Hypothalamus (tissue), 51 donors: ENCODE data around the gene THRB.

Experiments
- DNase-seq, 51 donors: peaks; one replicate each; lab custom pipeline; 2025; lab: John Stamatoyannopoulos, UW

The THRB gene

DNA sequence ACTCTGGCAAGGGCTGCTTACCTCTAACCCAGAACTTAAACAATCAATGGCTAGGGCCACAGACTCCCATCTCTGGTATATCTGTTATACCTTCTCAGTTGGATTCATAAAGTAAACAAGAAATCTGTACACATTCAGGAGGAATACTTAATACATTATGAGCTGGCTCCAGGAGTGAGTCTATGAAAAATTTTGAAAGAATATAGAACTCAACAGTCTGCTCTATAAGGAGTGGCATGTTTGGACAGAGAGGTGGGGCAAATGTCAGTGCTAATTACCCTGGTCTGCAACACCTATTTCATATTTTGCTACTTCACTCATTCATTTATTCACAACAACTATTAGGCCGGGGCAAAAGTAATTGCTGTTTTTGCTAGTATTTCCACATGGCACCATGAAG lies 245.1 kb downstream of the THRB start:
- no peak for DNase-seq

DNA sequence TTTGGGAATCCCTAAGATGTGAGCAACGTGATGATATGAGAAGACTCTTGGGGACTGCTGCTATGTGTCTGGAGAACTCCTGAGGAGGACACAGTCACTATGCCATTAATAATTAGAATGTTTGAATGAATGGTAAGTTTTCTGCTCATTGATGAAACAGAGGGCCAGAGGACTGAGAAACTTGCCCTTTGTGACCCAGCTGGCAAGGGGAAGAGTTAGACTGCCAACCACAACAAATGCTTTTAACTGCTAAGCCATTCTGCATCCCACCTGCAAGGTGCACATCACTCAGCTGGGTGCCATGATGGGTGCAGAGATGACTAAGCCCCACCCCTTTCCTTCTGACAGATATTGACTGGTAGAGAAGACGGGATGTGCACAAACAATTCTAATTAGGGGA lies 249.6 kb downstream of the THRB start:
- DNase-seq, result no peak

DNA sequence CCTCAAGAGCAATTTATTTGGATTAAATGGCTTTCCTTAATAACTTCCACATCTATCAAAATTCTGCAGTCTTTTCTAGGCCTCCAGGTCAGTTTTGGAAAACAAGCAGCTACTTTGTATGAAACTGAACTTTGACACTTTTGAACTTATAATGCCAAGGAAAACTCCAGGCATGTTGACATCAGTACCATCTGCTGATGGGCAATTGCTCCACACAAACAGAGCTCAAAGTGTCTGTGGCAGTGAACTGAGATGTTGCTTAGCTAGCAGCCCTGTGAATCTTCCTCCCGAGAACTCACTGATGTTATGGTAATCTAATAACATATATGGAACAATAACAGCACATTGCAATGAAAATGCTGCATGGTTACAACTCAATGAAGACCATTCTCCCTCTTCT lies 250.2 kb downstream of the THRB start:
- no peak for DNase-seq

DNA sequence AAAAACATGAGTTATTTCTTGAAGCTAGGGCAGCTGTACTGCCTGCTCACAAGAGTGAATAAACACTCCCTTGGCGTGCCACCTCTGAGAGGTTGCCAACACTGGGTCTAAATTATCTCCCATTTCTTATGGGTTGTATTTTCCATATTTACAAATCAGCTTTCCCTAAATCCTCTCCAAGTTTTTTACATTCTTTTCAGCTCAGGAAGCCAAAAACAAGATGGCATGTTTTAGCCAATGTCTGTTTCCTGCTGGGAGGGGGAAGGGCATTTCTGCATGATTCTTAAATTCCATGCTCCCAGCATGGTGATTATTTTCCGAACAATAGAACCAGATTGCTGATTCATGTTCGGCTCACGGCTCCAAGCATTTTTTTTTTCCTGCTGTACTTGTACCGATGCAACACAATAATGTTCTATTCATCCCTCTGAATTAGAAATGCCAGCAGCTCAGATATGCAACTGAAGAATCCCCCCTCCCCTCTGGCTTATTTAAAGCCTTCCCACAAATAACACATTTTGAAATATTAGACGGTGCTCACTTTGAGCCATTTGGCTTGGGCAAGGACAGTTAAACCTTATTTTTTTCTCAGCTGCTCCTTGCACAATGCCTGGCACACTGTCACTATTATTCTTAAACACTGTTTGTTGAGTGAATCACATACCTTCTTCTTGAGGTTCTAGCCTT lies 252.5 kb downstream of the THRB start:
- DNase-seq, result peak in 6 of 51 donors; percentile 9 to 50 (median 18)

DNA sequence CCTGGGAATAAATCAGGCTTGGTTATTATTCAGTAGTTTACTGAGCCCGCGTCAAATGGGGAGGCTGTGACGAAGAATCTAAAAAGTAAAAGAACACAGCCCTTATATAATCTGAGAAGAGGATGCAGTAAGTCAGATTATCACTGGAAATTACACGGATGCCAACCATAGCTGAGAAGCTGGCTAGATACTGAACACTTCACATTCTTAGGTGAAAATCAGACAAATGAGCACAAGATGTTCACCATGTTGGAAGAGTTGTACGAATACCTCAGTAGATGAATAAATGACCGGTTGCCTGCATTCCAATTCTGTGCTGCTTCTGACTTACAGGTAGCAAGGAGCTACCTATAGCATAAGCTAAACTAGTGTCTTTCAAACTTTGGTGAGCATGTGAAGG lies 254.3 kb downstream of the THRB start:
- DNase-seq, result no peak

DNA sequence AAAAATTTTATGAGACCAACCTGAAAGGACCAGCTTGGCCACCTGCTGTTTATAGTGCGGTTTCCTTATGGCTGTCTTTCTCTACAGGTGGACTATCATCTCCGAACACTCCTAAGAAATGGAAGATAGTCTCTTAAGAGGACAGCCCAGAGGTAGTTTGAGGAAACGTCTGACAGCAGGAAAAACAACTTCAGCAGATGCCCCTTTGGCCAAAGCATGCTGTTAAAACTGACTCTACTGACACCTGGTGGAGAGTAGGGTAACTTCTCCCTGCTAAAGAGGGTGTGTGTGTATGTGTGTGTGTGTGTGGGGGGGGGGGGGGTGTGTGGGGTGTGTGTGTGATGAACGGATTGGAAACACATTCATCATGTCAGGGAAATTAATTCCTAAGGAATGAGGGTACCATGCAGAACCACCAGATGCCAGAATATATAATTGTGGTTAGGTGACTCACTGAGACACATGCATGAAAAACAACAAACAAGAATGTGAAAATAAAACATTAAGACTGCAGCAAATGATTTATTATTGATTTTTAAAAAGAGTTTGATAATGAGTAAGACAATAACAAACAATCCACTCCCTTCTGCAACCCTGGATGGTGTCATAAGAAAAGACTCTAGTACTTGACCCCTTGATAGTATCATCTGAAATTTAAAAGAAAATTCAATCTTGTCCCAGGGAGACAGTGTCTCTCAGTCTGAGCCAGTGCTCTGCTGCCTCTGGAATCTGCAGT lies 256.5 kb downstream of the THRB start:
- peak in 25 of 51 donors; percentile 8 to 67 (median 29) for DNase-seq

DNA sequence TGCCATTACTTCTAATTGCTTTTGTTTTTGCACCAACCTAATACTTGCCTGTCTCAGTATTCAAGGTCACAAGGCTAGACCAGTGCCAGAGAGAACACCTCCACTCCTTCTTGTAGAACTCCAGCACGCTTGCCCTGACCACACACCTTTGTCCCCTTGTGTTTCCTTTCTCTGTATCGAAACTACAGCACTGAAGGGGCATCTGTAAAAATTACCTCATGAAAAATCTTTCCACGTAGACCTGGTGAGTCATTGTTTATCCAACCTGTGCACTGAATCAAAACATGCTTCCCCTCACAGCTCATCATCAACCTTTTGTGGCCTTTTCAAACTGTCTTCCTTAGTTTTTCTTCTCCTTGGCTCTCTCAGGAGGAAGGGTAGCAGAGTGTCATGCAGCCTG lies 259.5 kb downstream of the THRB start:
- no peak for DNase-seq

DNA sequence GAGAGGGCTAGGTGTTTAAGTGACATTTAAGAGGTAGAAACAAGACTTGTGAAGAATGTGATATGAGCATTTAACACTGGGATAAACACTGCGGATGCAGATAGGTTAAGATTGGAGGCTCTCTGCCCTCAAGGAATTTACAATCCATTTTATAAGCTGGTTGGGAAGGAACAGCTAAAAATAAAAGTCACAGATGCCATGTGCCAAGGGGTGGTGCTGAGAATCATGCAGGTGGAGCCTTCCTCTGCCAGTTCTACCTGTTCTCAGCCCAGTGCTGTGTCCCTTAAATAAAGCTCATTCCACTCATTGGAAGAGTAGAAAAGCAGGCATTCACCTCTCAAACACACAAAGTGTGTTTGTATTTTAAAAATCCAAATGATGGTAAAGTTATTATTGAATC lies 261.9 kb downstream of the THRB start:
- no peak for DNase-seq

DNA sequence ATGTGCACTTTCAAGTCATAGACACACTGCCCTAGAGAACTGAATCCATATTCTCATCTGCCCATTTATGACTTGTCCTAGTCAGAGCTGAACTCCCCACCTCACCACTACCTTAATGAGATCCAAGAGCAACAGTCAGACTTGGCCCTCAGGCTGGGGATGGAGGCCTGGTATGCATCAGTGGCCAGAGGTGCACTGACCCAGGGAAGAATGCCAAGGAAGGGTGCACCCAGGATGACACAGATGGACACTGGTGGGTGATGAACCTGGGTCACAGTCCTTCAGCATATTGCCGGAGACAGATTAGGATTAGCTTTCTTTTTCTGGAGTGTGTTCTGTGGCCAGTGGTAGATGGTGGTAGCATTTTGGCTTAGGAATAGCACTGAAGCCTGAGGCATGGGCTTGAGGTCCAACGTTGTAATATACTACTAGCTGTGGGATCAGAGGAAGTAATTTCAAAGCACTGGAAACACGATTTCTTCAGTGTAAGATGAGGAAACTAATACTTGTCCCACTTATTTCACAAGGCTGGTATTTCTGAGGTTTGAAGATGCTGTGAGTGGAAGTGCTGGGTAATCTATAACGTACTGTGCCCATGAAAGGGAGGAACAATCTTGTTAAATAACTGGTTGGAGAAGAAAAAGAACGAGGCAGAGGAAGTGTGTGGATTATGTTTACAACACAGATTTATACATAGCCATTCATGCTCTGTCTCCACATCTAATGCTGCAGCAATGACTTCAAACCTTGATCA lies 265.0 kb downstream of the THRB start:
- DNase-seq, result no peak

DNA sequence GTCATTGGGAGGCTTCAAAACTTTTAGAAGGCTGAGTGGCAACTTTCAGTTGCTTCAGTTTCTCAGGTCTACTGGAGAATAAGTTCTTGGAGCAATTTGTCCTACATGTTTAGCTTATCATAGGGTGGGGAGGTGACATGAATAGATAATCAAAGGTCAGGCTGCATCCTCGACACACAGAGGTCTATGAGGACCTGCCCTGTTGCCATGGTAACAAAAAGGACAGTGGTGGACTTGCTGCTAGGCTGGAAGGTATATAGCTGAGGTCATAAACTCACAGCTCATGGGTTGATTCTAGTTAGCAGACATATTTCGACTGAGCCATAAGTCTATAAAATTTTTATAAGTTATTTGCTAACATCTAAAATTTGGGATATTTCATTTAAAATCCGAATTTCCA lies 267.0 kb downstream of the THRB start:
- DNase-seq, result no peak

DNA sequence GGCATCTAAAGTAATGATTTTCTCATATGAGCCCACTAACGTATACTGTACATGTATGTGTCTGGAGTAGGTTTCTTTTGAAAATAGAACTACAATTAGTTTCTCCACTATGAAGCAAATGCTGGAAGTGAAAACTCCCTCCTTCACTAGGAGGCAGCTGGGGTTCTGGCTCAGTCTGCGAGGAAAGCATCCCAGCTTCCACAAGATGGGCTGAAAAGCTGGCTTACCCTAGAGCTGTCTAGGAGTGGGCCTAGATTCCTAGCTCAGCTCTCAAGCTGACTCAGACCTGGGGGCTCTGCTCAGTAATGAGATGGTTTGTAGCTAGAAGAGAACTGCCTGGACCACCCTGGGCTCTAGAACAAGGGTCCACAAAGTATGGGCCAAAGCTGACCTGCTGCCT lies 268.3 kb downstream of the THRB start:
- no peak for DNase-seq

DNA sequence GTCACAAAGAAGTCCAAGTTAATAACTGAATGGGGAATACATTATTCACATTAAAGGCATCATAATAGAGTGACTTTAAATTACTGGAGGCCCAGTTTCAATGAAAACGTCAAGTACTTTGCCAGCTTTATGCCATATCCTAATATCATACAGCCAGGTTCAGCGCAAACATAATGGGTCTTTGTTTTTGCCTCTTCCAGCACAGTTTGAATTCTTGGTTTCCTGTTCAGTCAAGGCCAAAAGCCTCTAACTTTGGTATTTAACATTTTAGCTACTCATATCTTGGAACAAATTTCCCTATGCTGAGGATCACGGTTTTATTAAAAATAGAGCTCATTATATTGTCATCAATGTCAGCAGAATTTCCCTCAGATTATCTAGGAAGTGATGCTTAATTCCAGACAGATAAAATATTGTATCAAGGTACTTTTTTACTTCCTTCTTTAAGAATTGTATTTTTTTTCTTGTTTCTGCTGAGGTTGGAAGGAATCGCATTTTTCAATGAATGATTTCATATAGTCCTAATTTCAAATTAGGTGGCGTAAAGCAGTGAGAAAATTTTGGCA lies 269.2 kb downstream of the THRB start:
- DNase-seq, result no peak

DNA sequence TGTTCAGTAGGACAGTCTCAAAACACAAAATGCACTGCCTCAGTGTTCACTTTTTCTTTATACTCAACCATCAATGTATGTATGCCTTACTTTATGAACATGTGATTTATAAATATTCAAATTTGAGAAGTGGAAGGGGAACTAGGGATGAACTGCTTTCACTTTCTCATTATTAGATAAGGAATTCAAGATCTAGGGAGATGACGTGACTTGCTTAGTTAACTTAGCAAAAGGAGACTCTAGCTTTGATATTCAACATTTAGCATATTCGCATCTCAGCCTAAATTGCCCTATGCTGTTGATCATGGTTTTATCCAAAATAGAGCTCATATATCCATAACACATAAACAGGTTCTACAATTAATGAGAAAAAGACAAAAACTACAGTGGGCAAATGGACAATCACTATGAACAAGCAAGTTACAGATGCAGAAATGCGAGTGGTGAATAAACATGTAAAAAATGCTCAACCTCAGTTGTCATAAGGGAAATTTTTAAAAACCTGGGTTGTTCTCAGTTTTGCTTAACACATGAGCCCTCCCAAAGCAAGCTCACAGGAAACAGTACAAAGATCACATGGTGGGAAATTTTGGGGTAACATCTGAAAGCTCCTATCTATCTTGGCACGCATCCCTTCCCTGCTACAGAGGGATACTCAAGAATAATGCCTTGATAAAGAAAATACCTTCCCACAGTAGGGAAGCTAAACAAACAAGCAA lies 269.8 kb downstream of the THRB start:
- no peak for DNase-seq

DNA sequence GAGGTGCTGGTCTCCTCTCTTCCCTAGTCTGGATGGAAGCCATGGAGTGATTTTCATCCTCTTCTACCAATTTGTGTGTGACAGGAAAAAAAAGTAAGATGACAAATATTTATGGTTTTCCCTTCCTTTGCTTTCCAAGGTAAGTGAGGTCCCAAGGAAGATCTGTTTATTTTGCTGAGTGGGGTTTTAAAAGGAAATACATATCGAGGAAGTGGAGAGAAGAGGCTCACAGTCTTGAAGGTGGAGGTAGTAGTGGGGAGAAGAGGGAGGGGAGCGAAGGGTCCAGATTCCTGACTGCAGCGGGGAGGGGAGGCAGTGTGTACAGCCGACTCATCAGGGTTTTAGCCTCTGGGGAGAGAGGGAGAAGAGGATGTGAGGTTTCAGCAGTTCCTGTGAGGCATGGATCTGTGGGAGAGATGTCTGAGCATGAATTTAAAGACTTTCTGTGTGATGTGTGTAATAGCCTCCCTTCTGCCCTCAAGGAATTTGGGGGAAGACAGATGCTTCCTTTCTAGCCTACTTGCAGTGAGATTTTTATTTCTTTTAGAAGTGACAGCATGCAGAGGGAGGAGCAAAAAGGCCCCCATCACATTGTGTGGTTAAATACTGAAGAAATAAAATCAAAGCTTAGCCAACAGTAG lies 272.4 kb downstream of the THRB start:
- no peak for DNase-seq

DNA sequence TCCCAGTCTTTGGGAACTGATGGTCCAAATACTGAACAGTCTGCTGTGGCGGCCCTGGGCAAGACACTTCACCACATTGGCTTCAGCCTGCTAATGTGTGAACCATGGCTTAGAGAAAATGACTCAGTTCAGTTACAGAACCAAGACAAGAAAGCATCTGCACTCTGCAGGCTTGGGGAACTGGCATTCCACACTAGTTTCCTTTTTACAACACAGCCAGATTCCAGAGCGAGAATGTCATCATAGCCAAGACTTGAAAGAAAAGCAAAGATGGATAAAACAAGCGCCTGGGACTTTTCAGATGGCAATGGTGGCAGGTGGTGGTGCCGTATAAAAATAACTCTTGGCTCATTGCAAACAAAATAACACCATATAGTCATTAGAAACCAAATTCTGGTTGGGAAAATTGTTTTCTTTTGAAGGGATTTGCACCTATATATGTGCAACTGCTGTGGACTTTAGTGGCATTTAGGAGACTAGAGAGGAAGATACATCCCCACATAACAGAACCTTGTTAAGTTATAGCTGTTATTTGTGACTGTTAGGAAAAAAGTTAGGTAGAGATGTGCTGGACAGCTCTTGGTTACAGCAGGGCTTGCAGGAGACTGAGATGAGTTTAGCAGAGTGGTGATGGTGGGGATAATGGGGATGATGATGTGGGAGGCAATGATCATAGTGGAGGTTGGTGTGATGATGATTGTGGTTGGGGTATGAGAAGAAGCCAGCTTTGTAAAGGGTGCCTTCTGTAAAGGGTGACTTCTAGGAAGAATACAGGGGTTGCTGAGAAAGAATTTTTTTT lies 273.6 kb downstream of the THRB start:
- peak in 5 of 51 donors; percentile 12 to 16 (median 13) for DNase-seq

DNA sequence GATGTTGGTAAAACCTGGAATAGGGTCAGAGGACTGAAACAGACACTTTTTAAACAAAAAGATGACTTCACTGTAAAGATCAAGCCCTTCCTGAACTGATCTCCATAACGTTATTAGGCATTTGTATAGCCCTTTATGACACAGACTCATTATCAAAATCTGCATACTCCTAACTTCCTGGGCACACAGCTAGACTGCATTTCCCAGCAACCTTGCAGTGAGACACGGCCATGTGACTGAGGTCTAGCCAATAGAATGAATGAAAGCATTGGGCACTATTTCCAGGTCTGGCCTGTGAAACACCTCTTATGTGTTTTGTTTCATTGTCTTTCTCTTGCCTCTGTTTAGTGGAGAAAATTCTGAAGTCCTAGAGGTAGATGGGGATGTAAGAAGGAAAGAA lies 279.1 kb downstream of the THRB start:
- no peak for DNase-seq

DNA sequence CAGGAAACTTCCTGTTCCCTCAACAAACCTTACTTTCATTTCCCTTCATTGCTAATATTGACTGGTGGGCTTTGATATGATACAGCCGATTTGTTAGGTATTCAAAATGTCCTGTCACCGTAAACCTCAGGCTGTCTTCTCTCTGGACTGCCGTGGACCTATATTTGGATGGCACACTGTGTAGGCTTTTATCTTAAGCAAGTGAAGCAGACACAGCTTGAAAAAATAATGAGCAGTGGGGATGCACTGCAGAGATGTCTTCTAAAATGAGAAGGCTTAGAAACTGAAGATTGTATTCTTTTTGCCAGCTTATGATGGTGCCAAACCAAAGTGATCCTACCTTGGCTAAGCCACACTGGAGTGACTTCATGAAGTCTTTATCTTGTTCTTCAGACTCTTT lies 283.3 kb downstream of the THRB start:
- DNase-seq, result no peak

DNA sequence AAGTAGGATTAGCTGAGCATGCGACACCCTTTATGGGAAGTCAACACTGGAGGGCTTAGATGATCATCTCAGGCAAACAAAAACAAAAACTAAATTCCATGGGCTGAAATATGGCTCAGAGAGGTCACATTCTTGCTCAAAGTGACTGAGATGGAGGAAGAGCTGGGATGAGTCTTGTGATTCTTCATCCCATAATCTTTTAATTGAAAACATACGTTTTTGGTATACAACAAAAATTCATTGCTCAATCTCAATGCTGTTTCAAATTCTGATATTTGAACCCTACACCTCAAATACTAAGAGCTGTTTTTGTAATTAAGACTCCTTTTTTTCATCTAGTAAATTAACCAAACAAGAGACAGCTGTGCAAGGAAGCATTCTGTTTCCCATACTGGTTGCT lies 292.6 kb downstream of the THRB start:
- no peak for DNase-seq

DNA sequence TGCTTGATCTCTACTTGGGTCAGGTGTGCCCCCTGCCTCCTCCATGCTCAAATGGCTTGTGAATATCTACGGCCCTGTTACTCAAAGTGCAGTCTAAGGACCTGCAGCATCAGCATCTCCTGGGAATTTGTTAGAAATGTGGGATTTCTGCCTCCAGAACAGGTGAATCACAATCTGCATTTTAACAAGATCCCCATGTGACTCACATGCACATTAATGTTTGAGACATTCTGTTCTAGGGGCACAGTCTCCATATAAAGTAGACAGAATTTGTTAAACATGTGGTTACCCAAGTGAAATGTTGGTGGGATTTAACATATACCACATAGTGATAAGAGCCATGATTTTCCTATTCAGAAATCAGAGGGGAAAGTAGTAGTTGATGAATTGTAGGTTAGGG lies 293.3 kb downstream of the THRB start:
- DNase-seq, result no peak
